HG02884 (cell line): ENCODE measurements around the gene NRTN.
A peak's percentile ranks its signal among the peaks of the same experiment; 100 is the strongest.

Experiments
- ATAC-seq: cut with Tn5 transposase; IDR thresholded peaks from one replicate; pipeline ENCODE4 v1.9.1; 2021; ENCODE audit warnings: mild to moderate bottlenecking, moderate library complexity; ENCODE audit not compliant: unreplicated experiment

The NRTN gene

GRCh38 chr19:5811117-5811516 lies 6.2 kb downstream of the NRTN start:
- ATAC-seq, result no peak

- ATAC-seq, result no peak
Observed at GRCh38 chr19:5814123-5814851, 9.4 kb downstream of the NRTN start.

- ATAC-seq, result no peak
Observed at GRCh38 chr19:5814852-5815246, 10.0 kb downstream of the NRTN start.

- ATAC-seq, result no peak
Observed at GRCh38 chr19:5817218-5817617, 12.4 kb downstream of the NRTN start.

- no peak for ATAC-seq
Observed at GRCh38 chr19:5818594-5818993, 13.7 kb downstream of the NRTN start.

- no peak for ATAC-seq
Observed at GRCh38 chr19:5820785-5821184, 15.9 kb downstream of the NRTN start.

GRCh38 chr19:5821521-5822180 lies 16.8 kb downstream of the NRTN start:
- ATAC-seq, result no peak

GRCh38 chr19:5822181-5822844 lies 17.4 kb downstream of the NRTN start:
- no peak for ATAC-seq

GRCh38 chr19:5823579-5824281 lies 18.9 kb downstream of the NRTN start:
- no peak for ATAC-seq

GRCh38 chr19:5824751-5825150 lies 19.9 kb downstream of the NRTN start:
- ATAC-seq, result no peak

GRCh38 chr19:5825178-5825577 lies 20.3 kb downstream of the NRTN start:
- ATAC-seq, result no peak

- no peak for ATAC-seq
Observed at GRCh38 chr19:5826531-5827341, 21.9 kb downstream of the NRTN start.

- no peak for ATAC-seq
Observed at GRCh38 chr19:5827342-5827890, 22.5 kb downstream of the NRTN start.

GRCh38 chr19:5827891-5828660 lies 23.2 kb downstream of the NRTN start:
- ATAC-seq, result peak; percentile 57

GRCh38 chr19:5828661-5829566 lies 24.0 kb downstream of the NRTN start:
- no peak for ATAC-seq

- ATAC-seq, result no peak
Observed at GRCh38 chr19:5829567-5830310, 24.9 kb downstream of the NRTN start.

- ATAC-seq, result no peak
Observed at GRCh38 chr19:5831159-5831558, 26.3 kb downstream of the NRTN start.

GRCh38 chr19:5832061-5832460 lies 27.2 kb downstream of the NRTN start:
- no peak for ATAC-seq
